HG02840 (cell line): Measurements from ENCODE around the gene ARMH3.
A peak's percentile ranks its signal among the peaks of the same experiment; 100 is the strongest.
"Not testable (repeated sequence)": the region's sequence is repeated elsewhere in the genome, so short reads cannot be mapped to it uniquely, and the experiment has no call there.

Experiments used
- ATAC-seq: cut with Tn5 transposase; IDR thresholded peaks from one replicate; pipeline ENCODE4 v1.9.1; 2021; ENCODE audit warnings: mild to moderate bottlenecking, moderate library complexity, moderate number of reproducible peaks; ENCODE audit not compliant: unreplicated experiment, low FRiP score

Gene ARMH3

DNA sequence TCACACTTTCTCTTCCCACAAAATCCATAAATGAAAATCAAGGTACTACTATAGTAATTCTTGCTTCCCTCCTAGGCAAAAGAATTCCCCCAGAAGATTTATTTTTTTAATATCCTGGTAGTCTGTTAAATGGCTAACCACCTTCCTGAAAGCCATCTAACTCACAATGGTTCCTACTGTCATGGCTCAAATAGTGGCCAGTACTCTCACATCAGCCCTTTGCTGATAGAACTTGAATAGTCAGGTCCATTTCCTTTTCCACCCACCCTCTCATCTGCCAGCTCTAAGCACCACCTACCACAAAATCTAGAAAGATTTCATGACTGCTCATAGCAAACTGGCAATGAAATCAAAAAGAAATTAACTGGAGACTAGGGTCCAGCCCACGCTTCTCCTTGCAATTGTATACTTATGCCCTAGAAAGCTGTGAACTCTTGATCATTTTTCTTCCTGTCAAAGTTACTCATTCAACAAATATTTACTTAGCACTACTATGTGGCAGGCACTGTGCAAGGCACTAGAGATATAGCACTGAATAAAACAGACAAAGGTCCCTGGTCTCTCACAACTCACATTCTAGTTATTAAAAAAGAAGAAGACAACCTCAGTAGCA is 60.4 kb downstream of the ARMH3 start:
- no peak for ATAC-seq

DNA sequence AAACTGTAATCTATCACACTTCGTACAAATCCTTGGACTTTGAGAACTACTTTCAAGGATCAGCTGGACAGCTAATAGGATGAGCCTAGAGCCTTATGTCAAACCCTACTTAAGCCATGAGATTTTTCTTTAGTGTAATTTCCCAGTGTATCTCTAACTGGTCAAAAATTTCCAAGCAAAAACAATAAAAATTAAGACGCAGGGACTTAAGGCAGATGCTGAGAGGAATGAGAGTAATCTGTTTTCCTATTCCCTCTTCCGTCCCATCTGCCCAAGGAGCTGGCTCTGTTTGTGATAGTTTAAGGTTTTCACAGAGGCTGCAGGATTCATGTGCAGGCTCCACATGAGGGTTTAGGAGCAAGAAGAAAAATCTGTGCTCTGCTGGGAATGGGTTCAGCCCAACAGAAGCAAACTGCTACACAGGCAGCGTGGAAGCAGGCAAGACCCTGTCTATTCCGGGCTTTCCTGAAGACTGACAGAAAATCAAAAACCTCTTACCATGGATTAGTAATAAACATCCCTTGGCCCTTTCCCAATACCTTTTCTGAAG is 62.2 kb downstream of the ARMH3 start:
- ATAC-seq, result no peak

DNA sequence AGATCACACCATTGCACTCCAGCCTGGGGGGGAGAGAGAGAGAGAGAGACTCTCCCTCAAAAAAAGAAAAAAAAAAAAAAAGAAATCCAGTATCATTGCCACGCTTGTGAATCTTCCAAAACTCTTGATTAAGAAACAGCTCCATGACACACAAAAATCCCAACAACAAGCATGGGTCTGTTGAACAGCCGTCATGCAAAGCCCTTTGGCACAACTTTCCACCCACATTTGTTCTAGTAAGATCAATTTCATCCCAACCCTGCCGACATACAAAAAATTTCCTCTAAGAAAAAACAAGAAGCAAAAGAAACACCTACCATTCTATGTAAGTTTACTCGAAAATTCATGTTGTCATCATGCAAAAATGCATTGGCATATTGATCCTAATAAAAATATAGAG is 62.8 kb downstream of the ARMH3 start:
- no peak for ATAC-seq

DNA sequence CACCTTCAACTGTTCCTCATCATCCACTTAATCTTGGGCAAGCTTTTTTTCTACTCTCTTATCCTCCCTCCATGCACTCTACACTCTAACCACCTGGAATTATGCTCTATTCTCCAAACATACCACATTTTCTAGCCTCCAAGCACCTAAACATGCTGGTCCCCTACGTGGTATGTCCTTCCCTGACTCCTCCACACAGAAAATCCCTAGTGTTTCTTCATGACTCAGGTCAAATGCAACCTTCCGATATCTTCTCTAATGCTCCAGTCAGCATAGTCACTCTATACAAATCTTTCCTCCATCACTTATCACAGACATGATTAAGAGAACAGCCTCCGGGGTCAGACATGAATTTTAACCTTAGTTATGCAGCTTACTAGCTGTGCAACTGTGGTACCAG is 68.8 kb downstream of the ARMH3 start:
- no peak for ATAC-seq

DNA sequence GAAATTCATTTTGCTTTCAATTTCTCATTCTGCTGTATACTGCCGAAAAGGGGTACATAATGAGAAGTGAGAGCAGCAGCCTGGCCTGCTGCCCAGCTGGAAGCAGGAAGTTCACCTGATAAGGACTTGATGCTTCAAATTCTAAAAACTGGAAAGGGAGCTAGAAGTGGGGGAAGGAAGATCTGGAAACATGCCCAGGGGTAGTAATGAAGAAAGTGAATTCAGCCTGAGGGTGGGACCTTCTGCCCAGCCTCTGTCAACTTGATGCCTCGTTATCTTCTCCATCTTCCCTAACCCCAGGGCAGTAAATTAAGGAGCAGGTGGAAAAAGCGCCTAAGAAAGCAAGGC is 69.4 kb downstream of the ARMH3 start:
- ATAC-seq, result no peak

DNA sequence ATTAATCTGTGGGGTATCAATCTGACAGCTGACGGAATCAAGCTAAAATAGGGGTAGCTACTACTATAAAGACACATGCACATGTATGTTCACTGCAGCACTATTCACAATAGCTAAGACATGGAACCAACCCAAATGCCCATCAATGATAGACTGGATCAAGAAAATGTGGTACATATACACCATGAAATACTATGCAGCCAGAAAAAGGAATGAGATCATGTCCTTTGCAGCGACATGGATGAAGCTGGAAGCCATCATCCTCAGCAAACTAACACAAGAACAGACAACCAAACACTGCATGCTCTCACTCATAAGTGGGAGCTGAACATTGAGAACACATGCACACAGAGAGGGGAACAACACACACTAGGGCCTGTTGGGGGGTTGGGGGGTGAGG is 75.3 kb downstream of the ARMH3 start:
- ATAC-seq, result not testable (repeated sequence)

DNA sequence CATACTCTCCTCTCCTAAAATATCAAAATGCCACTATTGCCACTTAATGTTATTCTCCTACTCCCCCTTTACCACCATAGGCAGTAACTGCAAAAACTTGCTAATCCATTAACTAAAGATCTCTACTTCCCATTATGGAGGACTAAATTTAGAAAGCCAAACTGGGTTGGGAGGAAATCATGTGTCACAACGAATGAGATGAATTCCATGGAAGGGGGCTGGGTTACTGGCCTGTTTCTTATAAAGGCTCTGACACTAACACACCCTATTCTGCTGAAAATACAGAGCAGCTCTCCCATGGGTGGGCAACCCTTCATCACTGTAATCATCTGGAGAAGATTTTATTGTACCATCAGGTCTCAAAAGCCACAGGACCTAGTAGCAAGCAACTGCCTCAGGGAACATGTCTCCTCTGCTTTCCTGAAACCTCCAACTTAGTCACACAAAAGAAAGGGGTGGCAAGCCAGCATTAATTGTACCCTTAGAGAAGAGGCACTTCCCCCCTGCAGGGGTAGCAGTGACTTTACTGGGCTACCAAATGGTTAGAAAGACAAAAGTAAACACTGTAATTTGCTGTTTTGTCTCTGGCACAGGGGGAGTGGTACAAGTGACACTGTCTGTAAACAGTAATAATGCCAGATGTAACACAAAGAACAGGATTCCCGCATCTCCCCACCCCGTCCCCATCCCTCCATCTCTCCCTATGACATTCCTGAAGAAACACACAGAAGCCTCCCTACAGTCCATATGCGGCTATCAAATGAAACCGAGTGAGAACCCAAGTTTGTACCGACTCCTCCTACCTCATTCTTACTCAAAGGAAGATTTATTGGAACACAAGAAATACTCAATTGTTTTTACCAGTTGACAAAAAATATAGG is 81.6 kb downstream of the ARMH3 start:
- ATAC-seq, result no peak

DNA sequence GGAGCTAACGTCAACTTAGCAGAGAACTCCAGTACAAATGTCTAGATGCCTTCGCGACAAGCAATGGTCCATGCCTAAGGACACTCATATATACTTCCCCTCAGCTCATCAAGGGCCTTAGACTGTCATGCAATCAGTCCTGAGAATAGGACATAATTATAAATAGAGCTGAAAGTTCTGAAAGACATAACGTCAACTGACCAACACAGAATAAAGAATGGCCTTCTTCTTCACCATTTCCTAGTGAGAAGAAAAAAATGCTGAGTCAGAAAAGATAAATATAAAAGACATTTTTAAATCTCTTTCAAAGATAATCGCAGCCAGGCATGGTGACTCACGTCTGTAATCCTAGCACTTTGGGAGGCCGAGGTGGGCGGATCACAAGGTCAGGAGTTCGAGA is 83.2 kb downstream of the ARMH3 start:
- no peak for ATAC-seq

DNA sequence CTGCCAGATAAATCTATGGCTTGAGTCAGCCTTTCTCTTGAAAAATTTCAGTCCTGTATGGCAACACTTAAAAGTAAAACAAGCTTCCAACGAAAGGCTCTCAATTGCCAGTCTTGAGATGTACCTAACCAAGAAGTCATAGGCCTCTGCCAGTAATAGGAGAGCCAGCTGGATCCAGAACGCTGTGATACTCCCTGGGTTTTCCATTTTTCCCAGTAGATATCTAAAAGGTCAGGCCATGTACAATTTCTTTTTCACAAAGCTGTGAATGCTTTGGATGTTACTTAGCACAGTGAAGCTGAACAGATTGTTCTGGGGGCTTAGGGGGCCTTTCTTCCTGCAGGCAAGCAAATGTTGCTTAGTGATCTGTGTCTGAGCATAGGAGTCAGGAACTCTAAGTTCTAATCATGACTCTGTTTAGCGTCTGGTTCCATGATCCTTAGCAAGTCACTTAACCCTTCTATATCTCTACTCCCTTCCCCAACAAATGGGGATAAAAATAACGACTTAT is 86.5 kb downstream of the ARMH3 start:
- ATAC-seq, result no peak

DNA sequence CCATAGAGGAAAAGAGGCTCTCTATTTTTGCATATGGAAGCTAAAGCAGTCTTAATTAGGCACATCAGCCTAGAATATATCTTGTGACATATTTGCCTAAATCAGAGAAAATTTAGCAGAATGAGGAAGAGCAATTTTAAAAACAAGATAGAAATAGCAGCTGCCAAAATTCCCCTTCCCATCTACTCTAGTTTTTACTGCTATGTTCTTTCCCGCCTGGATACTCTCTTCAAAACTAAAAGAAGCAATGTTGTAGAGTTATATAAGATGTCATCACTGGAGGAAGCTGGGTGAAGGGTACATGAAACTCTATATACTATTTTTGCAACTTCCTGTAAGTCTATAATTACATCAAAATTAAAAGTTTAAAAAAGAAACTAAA is 87.0 kb downstream of the ARMH3 start:
- peak; percentile 56 for ATAC-seq

DNA sequence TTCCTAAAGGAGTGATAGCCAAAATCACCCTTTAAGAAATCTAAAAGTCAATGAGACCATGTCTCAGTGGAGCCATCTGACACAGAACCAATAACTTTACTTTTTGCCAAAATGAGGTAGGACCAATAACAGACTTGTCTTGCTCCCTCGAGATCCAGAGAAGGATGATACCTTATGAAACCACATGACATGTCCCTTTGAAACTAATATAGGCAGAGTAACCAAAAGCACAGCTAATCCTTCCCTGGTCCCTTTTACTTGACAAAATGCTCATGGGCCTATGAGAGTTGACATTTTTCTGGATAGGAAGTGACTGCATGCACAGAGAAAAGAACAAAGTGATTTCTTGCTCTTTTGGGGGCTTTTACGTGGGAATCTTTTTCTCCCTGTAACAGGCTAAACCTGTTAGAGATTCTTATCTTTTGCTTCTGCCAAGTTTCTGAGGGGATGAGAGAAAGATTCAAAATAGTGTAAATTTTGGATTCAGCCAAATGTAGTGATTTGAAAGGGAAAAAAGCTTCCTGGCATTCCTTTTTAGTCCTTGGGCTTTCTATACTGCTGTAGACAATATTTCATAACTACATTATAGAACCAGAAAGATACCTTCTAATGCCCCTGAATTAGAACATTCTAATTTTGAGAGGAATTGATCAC is 87.6 kb downstream of the ARMH3 start:
- ATAC-seq, result peak; percentile 9

DNA sequence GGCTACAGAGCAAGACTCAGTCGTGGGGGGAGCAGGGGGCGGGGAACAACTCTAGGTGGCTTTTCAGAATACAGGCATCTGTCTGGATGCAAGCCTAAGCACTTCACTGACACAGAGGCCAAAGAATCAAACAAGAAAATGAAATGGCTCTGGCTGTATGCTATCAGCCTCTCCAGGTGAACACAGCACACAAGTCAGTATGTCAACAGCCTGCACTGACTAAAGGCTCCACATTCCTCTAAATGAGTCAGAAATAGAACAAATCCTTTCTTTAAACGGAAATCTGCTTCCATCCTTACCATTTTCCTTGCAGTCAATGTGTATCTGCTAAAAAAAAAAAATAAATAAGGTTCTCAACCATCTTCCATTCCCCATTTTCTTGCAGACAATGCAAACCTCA is 88.3 kb downstream of the ARMH3 start:
- ATAC-seq, result no peak

DNA sequence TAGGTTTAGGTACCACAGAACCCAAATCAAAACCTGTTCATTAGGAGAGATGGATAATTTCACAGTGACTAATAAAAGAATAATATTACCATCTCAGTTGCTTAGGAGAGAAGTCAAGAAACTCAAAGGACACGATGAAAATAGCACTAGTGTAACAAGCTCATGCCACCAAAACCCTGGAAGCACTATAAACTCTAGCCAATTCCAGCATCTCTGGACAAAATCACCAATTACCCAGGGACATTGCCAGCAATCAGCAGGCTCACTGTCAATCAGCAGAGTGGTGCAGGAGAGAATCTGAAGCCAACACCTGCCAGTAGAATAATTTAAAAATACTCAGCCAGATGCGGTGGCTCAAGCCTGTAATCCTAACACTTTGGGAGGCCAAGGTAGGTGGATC is 88.9 kb downstream of the ARMH3 start:
- no peak for ATAC-seq

DNA sequence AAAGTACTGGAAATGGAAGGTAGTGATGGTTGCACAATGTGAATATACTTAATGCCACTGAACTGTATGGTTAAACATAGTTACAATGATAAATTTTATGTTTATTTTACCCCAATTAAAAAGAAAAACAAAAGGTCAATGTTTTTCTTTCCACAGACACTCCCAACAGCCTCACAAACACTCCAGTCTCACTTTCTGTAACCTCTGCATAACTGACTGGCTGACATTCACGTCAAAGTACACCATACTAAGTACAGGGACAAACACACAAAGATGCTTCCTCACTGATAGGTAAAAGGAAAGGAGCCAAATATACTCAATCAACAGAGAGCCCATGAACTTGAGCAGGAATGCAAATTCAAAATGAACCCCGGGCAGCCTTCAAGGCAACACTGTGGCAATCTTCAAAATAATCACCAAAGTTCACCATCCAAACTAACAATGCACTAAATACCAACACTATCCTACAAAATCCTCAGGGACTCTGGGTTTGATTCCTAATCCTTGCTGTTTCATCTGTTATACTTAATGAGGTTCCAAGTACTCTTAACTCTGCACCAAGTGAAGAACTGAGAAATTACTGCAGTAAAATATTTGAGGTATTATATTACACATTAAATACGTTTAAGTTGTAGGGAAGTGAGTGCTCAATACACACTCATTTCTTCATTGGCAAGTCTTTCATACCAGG is 90.8 kb downstream of the ARMH3 start:
- ATAC-seq, result no peak

DNA sequence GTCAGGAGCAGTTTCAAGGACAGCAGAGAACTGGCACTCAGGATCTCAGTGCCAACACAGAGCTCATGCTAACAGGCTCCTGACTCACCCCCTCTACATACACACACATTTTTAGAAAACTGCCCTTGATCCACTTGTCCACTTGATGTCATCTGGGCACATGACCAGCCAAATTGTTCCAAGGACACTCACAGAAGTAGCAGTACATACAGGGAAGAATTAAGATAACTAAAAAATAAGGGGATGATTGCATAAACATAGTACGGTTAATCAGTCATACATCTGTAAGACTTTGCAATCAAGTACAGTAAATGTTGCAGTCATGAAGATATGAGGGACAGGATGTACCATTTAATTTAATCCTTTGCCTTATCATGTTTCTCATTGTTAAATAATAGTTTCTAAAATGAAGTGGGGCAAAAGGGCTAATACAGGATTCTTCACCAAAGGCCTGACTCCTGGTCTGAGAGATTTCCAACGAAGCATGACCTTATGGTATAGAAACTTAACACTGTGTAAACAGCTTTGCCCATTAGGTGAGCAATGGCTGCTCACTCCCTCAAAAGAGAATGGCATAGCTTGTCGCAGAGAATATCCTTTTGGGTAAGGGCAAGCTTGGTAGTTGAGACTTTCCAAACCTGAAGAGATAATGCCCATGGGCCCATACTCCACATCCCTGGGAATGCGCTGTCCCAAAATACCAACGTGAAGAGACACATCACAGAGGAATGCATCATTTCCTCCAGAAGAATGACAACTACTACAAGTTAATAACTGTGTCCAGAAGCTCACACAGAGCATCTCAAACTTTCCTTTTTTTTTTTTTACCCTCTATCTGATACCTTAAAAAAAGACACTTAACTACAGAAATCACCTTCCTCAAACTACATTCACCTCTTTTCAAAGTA is 94.1 kb downstream of the ARMH3 start:
- ATAC-seq, result no peak

DNA sequence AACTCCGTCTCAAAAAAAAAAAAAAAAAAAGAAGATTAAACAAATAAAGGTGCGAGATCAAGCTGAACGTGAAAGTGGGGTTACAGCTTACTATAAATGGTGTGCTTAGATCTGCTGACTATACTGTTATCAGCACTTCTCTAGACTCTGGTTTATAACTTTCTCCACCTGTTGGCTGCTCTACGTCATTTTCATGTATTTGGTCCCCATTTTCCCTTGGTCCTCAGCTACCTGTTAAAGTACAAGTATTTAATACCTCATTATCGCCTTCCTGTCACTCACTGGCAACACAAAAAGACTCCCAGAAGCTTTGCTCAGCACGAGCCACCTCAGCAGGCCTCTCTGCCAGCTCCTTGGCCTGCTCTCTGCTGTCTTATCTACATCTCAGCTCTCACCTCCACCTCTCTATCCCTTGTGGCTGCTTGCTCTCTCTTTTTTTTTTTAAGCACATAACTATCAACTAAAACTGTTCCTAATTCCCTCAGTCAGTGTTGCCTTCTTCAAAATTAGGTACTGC is 95.0 kb downstream of the ARMH3 start:
- ATAC-seq, result no peak

DNA sequence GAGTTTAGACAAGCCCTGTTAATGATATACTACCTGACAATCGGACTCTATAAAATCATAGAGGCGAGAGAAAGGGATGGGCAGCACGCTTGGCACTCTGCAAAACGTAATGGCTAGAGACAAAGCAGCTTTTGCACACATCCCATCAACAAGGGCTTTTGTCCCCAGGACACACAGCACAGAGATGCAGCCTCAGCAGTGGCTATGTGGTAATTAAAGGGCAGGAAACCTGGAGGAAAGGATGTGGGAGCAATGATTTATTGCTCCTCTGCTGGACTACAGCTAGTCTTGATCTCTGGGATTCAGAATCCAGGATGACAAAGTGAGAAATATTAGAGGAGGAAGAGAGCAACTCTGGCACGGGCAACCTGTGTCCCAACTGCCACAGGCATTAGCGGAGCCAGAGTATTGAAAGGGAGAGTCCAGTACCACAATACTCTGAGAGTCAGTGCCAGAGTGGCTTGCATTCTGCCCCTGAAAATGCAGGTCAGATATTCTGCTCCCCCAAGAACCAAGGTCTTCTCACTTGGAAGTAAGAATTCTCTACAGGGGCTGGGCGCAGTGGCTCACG is 96.5 kb downstream of the ARMH3 start:
- no peak for ATAC-seq

DNA sequence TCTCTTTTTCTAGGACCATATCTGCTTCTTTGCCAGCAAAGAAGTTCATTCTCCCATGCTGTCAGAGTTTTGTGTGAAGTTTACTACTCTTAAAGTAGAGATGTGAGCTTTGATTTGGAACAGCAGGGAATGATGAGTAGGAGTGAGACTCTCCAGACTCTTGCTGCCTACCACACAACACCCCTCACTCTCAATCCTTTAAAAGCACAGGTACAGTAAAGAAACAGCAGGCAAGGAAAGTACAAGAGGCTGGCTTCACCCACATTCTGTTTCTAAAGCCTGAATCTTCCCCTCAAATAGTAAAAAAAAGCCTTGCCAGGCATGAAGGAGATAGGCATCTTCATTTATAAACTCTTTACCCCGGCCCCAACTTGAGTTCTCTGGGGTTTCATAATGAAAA is 97.3 kb downstream of the ARMH3 start:
- no peak for ATAC-seq

DNA sequence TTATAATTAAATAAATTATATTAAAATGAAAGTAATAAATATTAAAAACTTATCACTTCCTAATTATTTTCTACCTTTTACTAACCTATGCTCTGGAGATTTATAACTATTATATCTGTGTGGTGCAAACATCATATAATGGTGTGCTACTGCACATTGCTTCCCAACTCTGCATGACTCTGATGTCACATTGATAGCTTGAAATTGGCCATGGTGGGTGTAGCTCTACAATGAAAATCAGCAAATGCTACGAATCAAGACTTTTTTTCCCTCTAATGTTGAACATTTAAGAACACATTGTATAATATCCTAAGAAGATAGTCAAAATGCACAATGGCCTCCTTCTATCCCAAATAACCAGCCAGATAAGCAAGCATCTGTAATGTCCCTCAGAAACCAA is 99.1 kb downstream of the ARMH3 start:
- no peak for ATAC-seq
